ENCODE data around the gene SIX3.

DNA sequence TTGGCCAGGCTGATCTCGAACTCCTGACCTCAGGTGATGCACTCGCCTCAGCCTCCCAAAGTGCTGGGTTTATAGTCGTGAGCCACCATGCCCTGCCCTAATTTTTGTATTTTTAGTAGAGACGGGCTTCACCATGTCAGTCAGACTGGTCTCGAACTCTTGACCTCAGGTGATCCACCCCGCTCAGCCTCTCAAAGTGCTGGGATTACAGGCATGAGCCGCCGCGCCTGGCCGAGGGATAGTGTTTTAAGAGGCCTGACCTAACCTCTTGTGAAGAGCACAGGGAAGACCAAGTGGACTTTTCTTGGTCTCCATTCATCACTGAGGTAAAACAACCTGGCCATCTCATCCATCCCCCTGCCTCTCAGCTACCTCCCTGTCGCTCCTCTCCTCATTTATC is 38.1 kb downstream of the SIX3 start:
- no peak for TF ChIP-seq SPI1 (IDR thresholded peaks at IDR 0.05; ENCODE audit: low read depth, low read length)
- no peak for TF ChIP-seq POLR2AphosphoS5 (IDR thresholded peaks at IDR 0.05; ENCODE audit: low read depth, low read length)
- no peak for TF ChIP-seq TAF1 (IDR thresholded peaks at IDR 0.05; ENCODE audit: low read depth, low read length)
- TF ChIP-seq POLR2A (IDR thresholded peaks at IDR 0.05; ENCODE audit: low read depth, low read length), result no peak
- no peak for TF ChIP-seq PAX5 (IDR thresholded peaks at IDR 0.05; ENCODE audit: insufficient read depth, low read length, severe bottlenecking)
- TF ChIP-seq POU2F2 (IDR thresholded peaks at IDR 0.05; ENCODE audit: low read depth, low read length), result no peak

Measured in GM12891 (cell line).